Smooth muscle cell (in vitro differentiated cells): ENCODE measurements around the gene SYNJ2. TPM values are rescaled to one million over a fixed set of nuclear protein-coding genes. Genes with fewer than 3 reads are reported as not detected.

Source experiments
- DNase-seq: peaks from one replicate; lab custom pipeline; 2025; ENCODE audit not compliant: unreplicated experiment; lab: John Stamatoyannopoulos, UW
- H2AFZ ChIP-seq: fragments of 200-600 bp; sonication (generic); 2 replicates; pipeline ENCODE4 v1.6.0; 2016; ENCODE audit warnings: antibody characterized with exemption, low read depth, mild to moderate bottlenecking
- H3F3A ChIP-seq: fragments of 200-600 bp; sonication (generic); 2 replicates; pipeline ENCODE4 v1.6.0; 2017; ENCODE audit warnings: antibody characterized with exemption, low read depth
- H3K27ac ChIP-seq: fragments of 200-600 bp; sonication (generic); 2 replicates; pipeline ENCODE4 v1.5.1; 2016; ENCODE audit warnings: low read depth, mild to moderate bottlenecking
- H3K27me3 ChIP-seq: fragments of 200-600 bp; sonication (generic); 2 replicates; pipeline ENCODE4 v1.6.1; 2016; ENCODE audit warnings: low read depth, mild to moderate bottlenecking
- H3K36me3 ChIP-seq: fragments of 200-600 bp; sonication (generic); 2 replicates; pipeline ENCODE4 v1.5.1; 2016; ENCODE audit warnings: low read depth
- H3K4me1 ChIP-seq: fragments of 200-600 bp; sonication (generic); 2 replicates; pipeline ENCODE4 v1.5.1; 2016; ENCODE audit warnings: low read depth
- H3K4me2 ChIP-seq: fragments of 200-600 bp; sonication (generic); 2 replicates; pipeline ENCODE4 v1.6.0; 2016; ENCODE audit warnings: mild to moderate bottlenecking
- H3K4me3 ChIP-seq: fragments of 200-600 bp; sonication (generic); 2 replicates; pipeline ENCODE4 v1.5.1; 2016; ENCODE audit warnings: mild to moderate bottlenecking
- H3K79me2 ChIP-seq: fragments of 200-600 bp; sonication (generic); 2 replicates; pipeline ENCODE4 v1.6.0; 2016; ENCODE audit warnings: low read depth, mild to moderate bottlenecking
- H3K9ac ChIP-seq: fragments of 200-600 bp; sonication (generic); 2 replicates; pipeline ENCODE4 v1.6.0; 2016; ENCODE audit warnings: low read depth
- H3K9me3 ChIP-seq: fragments of 200-600 bp; sonication (generic); replicated peaks from 2 replicates; pipeline ENCODE4 v1.5.1; 2016; ENCODE audit warnings: low read depth
- H4K20me1 ChIP-seq: fragments of 200-600 bp; sonication (generic); 2 replicates; pipeline ENCODE4 v1.6.0; 2016; ENCODE audit warnings: low read depth
- CTCF ChIP-seq: fragments of 200-600 bp; sonication (generic); IDR thresholded peaks from 2 replicates; pipeline ENCODE4 v1.5.1; 2017; ENCODE audit warnings: borderline replicate concordance, mild to moderate bottlenecking, antibody characterized with exemption; ENCODE audit not compliant: insufficient read depth, poor library complexity, severe bottlenecking
- WGBS: methylation state at CpG from one replicate; pipeline ENCODE4 v1.1.7; 2016; ENCODE audit warnings: low lambda C conversion rate; 5-methylcytosine and 5-hydroxymethylcytosine counted together
- polyA plus RNA-seq: library from polyadenylated mRNA; unstranded; fragments of >200 nt; fragmentation: Nextera tagmentation; extraction: Ambion mirVana; gene quantifications from 2 replicates; pipeline ENCODE4 v1.2.1, GENCODE V29; 2016
- total RNA-seq: library from RNA; depleted of rRNA; stranded (reverse); fragments of >200 nt; gene quantifications from 2 replicates; pipeline ENCODE4 v1.2.3, GENCODE V29; 2014

Gene SYNJ2
- total and polyA plus RNA-seq, 2 experiments from 2014 or later, result 6.0 to 6.1 TPM

DNA sequence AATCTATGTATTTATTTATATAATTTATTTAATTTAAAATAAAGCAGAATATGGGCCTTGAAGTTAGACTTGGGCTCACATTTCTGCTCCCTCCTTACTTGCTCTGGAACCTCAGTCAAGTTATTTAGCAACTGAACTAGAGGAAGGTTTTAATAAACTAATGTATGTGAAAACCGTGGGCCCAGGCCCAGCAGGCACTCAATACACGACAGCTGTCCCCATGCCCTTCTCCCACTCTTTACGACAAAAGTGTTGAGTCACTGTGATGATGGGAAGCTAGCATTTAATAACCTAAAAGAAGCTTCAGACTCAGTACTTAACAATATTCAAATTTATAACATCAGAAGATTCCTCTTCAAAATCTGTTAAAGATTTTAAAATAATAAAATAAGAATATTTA, 139.7 kb downstream of the SYNJ2 start:
- Histone ChIP-seq H3K27ac (no peak overlapping the region), H3K79me2 (no peaks in the 10 kb centered on the region), H3K4me3 (no peak overlapping the region), H3K4me1 (peaks cover 3% of the 10 kb centered on the region), H2AFZ (no peak overlapping the region), H3K4me2 (no peak overlapping the region), H4K20me1 (no peaks in the 10 kb centered on the region), H3K36me3 (no peaks in the 10 kb centered on the region), H3K9me3 (no peaks in the 10 kb centered on the region), H3K27me3 (no peaks in the 10 kb centered on the region), H3F3A (no peaks in the 10 kb centered on the region), H3K9ac (no peak overlapping the region)
- DNase-seq, result no peak
- 31% methylated on average over 3 of the region's 3 CpGs for WGBS
- TF ChIP-seq CTCF, result no peak

GRCh38 chr6:158122048-158122447, 140.4 kb downstream of the SYNJ2 start:
- no peaks in the 10 kb centered on the region for H3K36me3 ChIP-seq
- H3F3A ChIP-seq, result no peaks in the 10 kb centered on the region
- 100% methylated on average over 2 of the region's 2 CpGs for WGBS
- H3K27me3 ChIP-seq, result no peaks in the 10 kb centered on the region
- H2AFZ ChIP-seq, result no peak overlapping the region
- no peak overlapping the region for H3K9ac ChIP-seq
- H3K4me1 ChIP-seq, result peaks cover 3% of the 10 kb centered on the region
- H3K4me2 ChIP-seq, result no peak overlapping the region
- H3K9me3 ChIP-seq, result no peaks in the 10 kb centered on the region
- H4K20me1 ChIP-seq, result no peaks in the 10 kb centered on the region
- no peak for DNase-seq
- no peaks in the 10 kb centered on the region for H3K79me2 ChIP-seq
- H3K4me3 ChIP-seq, result no peak overlapping the region
- TF ChIP-seq CTCF, result no peak
- no peak overlapping the region for H3K27ac ChIP-seq

DNA sequence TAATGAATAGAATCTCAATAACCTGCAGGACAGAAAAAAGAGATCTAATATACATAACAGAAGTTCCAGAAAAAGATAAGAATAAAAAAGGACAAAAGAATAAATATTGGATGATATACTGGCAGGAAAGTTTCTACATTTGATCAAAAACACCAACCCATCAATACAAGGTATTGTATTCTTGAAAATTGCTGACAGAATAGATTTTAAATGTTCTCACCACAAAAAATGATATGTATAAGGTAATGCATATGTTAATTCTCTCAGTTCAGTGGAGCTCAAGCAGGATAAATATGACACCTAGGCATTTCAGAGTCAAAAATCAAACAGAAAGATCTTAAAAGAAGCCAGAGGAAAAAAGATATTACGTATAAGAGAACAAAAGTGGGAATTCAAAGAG, 142.6 kb downstream of the SYNJ2 start:
- Histone ChIP-seq H3K9me3 (no peaks in the 10 kb centered on the region), H3K36me3 (no peaks in the 10 kb centered on the region)

More for the DNA sequence above, 142.6 kb downstream of the SYNJ2 start:
- Histone ChIP-seq H3K27ac (no peak overlapping the region), H3K27me3 (no peaks in the 10 kb centered on the region), H2AFZ (no peak overlapping the region), H3K4me3 (no peak overlapping the region), H4K20me1 (no peaks in the 10 kb centered on the region), H3K4me1 (peaks cover 3% of the 10 kb centered on the region), H3F3A (no peaks in the 10 kb centered on the region), H3K79me2 (no peaks in the 10 kb centered on the region), H3K4me2 (no peak overlapping the region), H3K9ac (no peak overlapping the region)
- no peak for TF ChIP-seq CTCF
- WGBS, result 95% methylated on average over 1 of the region's 1 CpG
- no peak for DNase-seq
